SK-N-SH treated with all-trans-retinoic acid at 6 μM for 48 hours (cell line): ENCODE data around the gene PRKACA.

Experiments
- ARNTL ChIP-seq: fragments of 450-650 bp; formaldehyde crosslinking; IDR thresholded peaks from 2 replicates; pipeline ENCODE4 v1.5.0; 2020; ENCODE audit warnings: low read depth, mild to moderate bottlenecking, moderate library complexity, borderline replicate concordance
- ISL1 ChIP-seq: fragments of 250-450 bp; sonication (Bioruptor Pico); IDR thresholded peaks from 2 replicates; pipeline ENCODE4 v2.1.2; 2022; ENCODE audit warnings: mild to moderate bottlenecking, moderate library complexity
- OSR1 ChIP-seq: fragments of 250-450 bp; sonication (Bioruptor Pico); IDR thresholded peaks from 2 replicates; pipeline ENCODE4 v1.8.0; 2022; ENCODE audit warnings: moderate library complexity, mild to moderate bottlenecking, inconsistent platforms
- RARB ChIP-seq: fragments of 250-450 bp; sonication (Bioruptor Pico); IDR thresholded peaks from 2 replicates; pipeline ENCODE4 v1.8.0; 2021; ENCODE audit warnings: mild to moderate bottlenecking, moderate library complexity
- SNAI2 ChIP-seq: fragments of 250-450 bp; sonication (Bioruptor Pico); IDR thresholded peaks from 2 replicates; pipeline ENCODE4 v1.5.0; 2020; ENCODE audit warnings: mild to moderate bottlenecking, moderate library complexity
- TCF4 ChIP-seq: fragments of 250-450 bp; sonication (Bioruptor Pico); IDR thresholded peaks from 2 replicates; pipeline ENCODE4 v1.8.0; 2021; ENCODE audit warnings: mild to moderate bottlenecking, moderate library complexity, borderline replicate concordance
- TOX ChIP-seq: fragments of 250-450 bp; sonication (Bioruptor Pico); IDR thresholded peaks from 2 replicates; pipeline ENCODE4 v1.8.0; 2021; ENCODE audit warnings: mild to moderate bottlenecking, moderate library complexity, borderline replicate concordance
- ZFP3 ChIP-seq: fragments of 250-450 bp; sonication (Bioruptor Pico); IDR thresholded peaks from 2 replicates; pipeline ENCODE4 v1.5.0; 2020; ENCODE audit warnings: mild to moderate bottlenecking, moderate library complexity
- ZNF565 ChIP-seq: fragments of 450-650 bp; formaldehyde crosslinking; conservative IDR thresholded peaks from 2 replicates; pipeline ENCODE4 v1.5.0; 2020; ENCODE audit warnings: low read depth, mild to moderate bottlenecking, moderate library complexity
- ZNF8 ChIP-seq: fragments of 450-650 bp; formaldehyde crosslinking; IDR thresholded peaks from 2 replicates; pipeline ENCODE4 v1.5.0; 2020; ENCODE audit warnings: mild to moderate bottlenecking, moderate library complexity
- TF ChIP-seq, protein P1 (sequence below): fragments of 250-450 bp; sonication (Bioruptor Pico); IDR thresholded peaks from 2 replicates; pipeline ENCODE4 v1.8.0; 2020; ENCODE audit warnings: mild to moderate bottlenecking, moderate library complexity, borderline replicate concordance

DNA sequence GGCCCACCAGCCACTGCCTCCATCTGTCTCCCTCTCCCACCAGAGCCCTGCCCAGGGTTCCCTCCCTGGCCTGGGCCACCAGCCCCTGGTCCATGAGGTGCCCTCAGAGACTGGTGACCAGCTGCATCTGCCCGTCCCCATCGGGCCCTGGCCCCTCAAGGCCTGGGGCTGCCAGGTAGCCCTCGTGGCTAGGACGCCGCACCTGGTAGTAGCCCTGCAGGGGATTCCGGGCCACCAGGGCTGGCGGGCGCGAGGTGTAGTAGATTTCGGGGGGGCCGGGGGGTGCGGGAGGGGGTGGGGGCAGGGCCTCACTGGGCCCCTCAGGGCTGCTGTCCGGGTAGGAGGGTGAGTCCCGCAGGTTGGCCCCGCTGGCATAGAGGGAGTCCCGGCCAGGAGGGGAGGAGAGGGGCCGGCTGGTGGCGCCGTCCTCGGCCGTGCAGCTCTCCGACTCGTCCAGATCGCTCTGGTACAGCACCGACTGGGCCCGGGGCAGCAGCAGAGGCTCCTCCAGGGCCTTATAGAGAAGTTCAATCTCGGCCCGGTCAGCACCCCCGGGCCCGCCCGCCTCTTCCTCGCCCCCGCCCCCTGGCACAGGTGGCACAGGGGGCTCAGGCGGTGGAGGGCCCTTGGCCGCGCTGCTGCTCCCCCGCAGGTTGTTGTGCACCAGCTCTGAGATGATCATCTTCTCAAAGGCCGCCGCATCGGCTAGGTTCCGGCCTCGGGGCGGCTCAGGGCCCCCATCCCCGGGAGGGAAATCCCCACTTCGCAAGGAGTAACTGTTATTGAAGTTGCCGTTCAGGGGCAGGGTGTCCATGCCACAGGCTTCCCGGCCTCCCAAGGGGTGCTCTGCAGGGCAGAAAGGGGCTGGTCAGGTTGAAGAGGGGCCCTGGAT lies 33.5 kb upstream of the PRKACA start:
- TF ChIP-seq, protein P1, sequence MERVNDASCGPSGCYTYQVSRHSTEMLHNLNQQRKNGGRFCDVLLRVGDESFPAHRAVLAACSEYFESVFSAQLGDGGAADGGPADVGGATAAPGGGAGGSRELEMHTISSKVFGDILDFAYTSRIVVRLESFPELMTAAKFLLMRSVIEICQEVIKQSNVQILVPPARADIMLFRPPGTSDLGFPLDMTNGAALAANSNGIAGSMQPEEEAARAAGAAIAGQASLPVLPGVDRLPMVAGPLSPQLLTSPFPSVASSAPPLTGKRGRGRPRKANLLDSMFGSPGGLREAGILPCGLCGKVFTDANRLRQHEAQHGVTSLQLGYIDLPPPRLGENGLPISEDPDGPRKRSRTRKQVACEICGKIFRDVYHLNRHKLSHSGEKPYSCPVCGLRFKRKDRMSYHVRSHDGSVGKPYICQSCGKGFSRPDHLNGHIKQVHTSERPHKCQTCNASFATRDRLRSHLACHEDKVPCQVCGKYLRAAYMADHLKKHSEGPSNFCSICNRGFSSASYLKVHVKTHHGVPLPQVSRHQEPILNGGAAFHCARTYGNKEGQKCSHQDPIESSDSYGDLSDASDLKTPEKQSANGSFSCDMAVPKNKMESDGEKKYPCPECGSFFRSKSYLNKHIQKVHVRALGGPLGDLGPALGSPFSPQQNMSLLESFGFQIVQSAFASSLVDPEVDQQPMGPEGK (CRISPR knock-in tag): no peak
- no peak for TF ChIP-seq ZNF565 (CRISPR knock-in tag)
- TF ChIP-seq ISL1 (CRISPR knock-in tag): no peak
- TF ChIP-seq RARB (CRISPR knock-in tag): no peak
- TF ChIP-seq ZFP3: no peak
- TF ChIP-seq ARNTL (CRISPR knock-in tag): no peak
- TF ChIP-seq ZNF8 (CRISPR knock-in tag): no peak
- TF ChIP-seq TCF4 (CRISPR knock-in tag): no peak
- no peak for TF ChIP-seq OSR1 (CRISPR knock-in tag)
- no peak for TF ChIP-seq SNAI2 (CRISPR knock-in tag)
- no peak for TF ChIP-seq TOX
